GM12878 (cell line): ENCODE measurements around the gene RHEBL1. TPM values are rescaled to one million over a fixed set of nuclear protein-coding genes. Genes with fewer than 3 reads are reported as not detected.

ENCODE experiments used
- ATAC-seq: fragments of 200-7000 bp; cut with Tn5 transposase; 3 replicates; pipeline ENCODE4 v1.9.1; 2020; ENCODE audit warnings: mild to moderate bottlenecking, moderate library complexity
- BruUV-seq: library from RNA; stranded (reverse); fragments of 400-500 nt; replicated peaks from 2 replicates; lab custom pipeline; 2021; lab: Mats Ljungman, UMichigan
- CTCF ChIA-PET: fragments of 300-600 bp; sonication (Branson Sonifier 250); formaldehyde crosslinking; extraction: SDS; loops from one replicate; lab custom pipeline; 2021; ENCODE audit warnings: inconsistent platforms; lab: Yijun Ruan, JAX
- POLR2A ChIA-PET: fragments of 350-600 bp; formaldehyde crosslinking; extraction: SDS; loops from one replicate; lab custom pipeline; 2021; ENCODE audit warnings: inconsistent platforms; lab: Charles Lee
- RAD21 ChIA-PET: fragments of 300-600 bp; sonication (Branson Sonifier 250); formaldehyde crosslinking; loops from one replicate; lab custom pipeline; 2023; ENCODE audit warnings: antibody characterized with exemption; ENCODE audit not compliant: unreplicated experiment; lab: Charles Lee
- SMC1A ChIA-PET: fragments of 300-600 bp; sonication (Branson Sonifier 250); formaldehyde crosslinking; loops from one replicate; lab custom pipeline; 2023; ENCODE audit not compliant: unreplicated experiment, uncharacterized antibody; lab: Charles Lee
- DNase-seq: peaks from one replicate; pipeline ENCODE4 v3.0.0-alpha.2; 2011; ENCODE audit warnings: low read depth, low spot score
- FAIRE-seq: peaks from 3 replicates; lab custom pipeline; 2011; peaks lifted over from hg19 to GRCh38; lab: Jason Lieb, UNC
- H2AFZ ChIP-seq: 2 replicates; pipeline ENCODE4 v1.6.0; 2011; ENCODE audit warnings: low read depth, low read length, control low read depth; ENCODE audit not compliant: control insufficient read depth
- H3K27ac ChIP-seq: 2 replicates; pipeline ENCODE4 v1.5.1; 2011; ENCODE audit warnings: control low read depth; ENCODE audit not compliant: control insufficient read depth, insufficient read depth
- H3K27me3 ChIP-seq, 2 experiments: replicated peaks in 1 of 2; 2 replicates each; pipeline versions ENCODE4 v1.6.0 to v1.6.1; 2011; ENCODE audit warnings: low read length in 1 of 2; ENCODE audit not compliant: control insufficient read depth in 2 of 2, insufficient read depth in 2 of 2
- H3K36me3 ChIP-seq, 2 experiments: 2 replicates each; pipeline ENCODE4 v1.5.1; 2011; ENCODE audit warnings: low read length in 1 of 2; ENCODE audit not compliant: control insufficient read depth in 2 of 2, insufficient read depth in 2 of 2
- H3K4me1 ChIP-seq: 2 replicates; pipeline ENCODE4 v1.6.1; 2011; ENCODE audit warnings: mild to moderate bottlenecking, low read length, moderate library complexity, mixed read lengths; ENCODE audit not compliant: control insufficient read depth, insufficient read depth
- H3K4me2 ChIP-seq: 2 replicates; pipeline ENCODE4 v1.6.0; 2011; ENCODE audit warnings: control low read depth; ENCODE audit not compliant: control insufficient read depth, insufficient read depth
- H3K4me3 ChIP-seq: fragments of 200-600 bp; sonication (generic); 2 replicates; pipeline ENCODE4 v1.5.1; 2016
- H3K79me2 ChIP-seq: 2 replicates; pipeline ENCODE4 v1.6.0; 2011; ENCODE audit warnings: low read length; ENCODE audit not compliant: control insufficient read depth, insufficient read depth
- H3K9ac ChIP-seq: 2 replicates; pipeline ENCODE4 v1.8.0; 2011; ENCODE audit warnings: low read length, control low read depth, mixed read lengths; ENCODE audit not compliant: control insufficient read depth, insufficient read depth
- H3K9me3 ChIP-seq: replicated peaks from 3 replicates; pipeline ENCODE4 v1.5.1; 2011; ENCODE audit warnings: mild to moderate bottlenecking, low read length; ENCODE audit not compliant: control insufficient read depth, insufficient read depth
- H4K20me1 ChIP-seq: 2 replicates; pipeline ENCODE4 v1.6.0; 2011; ENCODE audit not compliant: control insufficient read depth, insufficient read depth
- POU2F2 ChIP-seq: IDR thresholded peaks from 3 replicates; pipeline ENCODE4 v1.6.1; 2011; ENCODE audit warnings: low read depth, mild to moderate bottlenecking, low read length, borderline replicate concordance
- RAD51 ChIP-seq: fragments of 450-650 bp; IDR thresholded peaks from 2 replicates; pipeline ENCODE4 v1.6.1; 2016; ENCODE audit warnings: moderate library complexity, mild to moderate bottlenecking, inconsistent platforms
- SREBF2 ChIP-seq: IDR thresholded peaks from 2 replicates; pipeline ENCODE4 v1.6.1; 2012; ENCODE audit warnings: mild to moderate bottlenecking, low read length
- WGBS: methylation state at CpG from one replicate; pipeline ENCODE4 v1.1.6; 2016; ENCODE audit warnings: low lambda C conversion rate; ENCODE audit not compliant: insufficient replicate concordance, insufficient coverage; ENCODE audit errors: missing lambda C conversion rate; 5-methylcytosine and 5-hydroxymethylcytosine counted together
- in situ Hi-C: fragments of 300-500 bp; cut with MboI; formaldehyde crosslinking; loops from 9 replicates; pipeline ENCODE4 v1.14.3; 2018; ENCODE audit warnings: mixed read lengths
- intact Hi-C: fragments of 100-400 bp; cut with micrococcal nuclease; formaldehyde crosslinking; loops from one replicate; pipeline ENCODE4 v1.14.2; 2022; ENCODE audit not compliant: unreplicated experiment
- polyA plus RNA-seq, 11 experiments: library from polyadenylated mRNA; depleted of rRNA in 4 of 11; unstranded in 6 of 11; stranded (reverse) in 5 of 11; fragments of >200 nt; fragmentation: Nextera tagmentation in 4 of 11; fragmentation: Illumina TruSeq in 1 of 11; extraction: Ambion mirVana in 4 of 11; extraction: Trizol in 1 of 11; gene quantifications; 1 replicate in 1 of 11; 2 replicates in 10 of 11; pipeline versions ENCODE4 v1.2.1 to v1.2.3, GENCODE V29; 2011 to 2016; ENCODE audit warnings: inconsistent platforms in 2 of 11, missing spikeins in 2 of 11, low read depth in 1 of 11
- total RNA-seq, 4 experiments: library from RNA; depleted of rRNA in 3 of 4; stranded (reverse); fragments of >200 nt in 3 of 4; fragmentation: Illumina TruSeq in 1 of 4; extraction: Trizol in 1 of 4; gene quantifications; 2 replicates each; pipeline versions ENCODE4 v1.2.1 to v1.2.3, GENCODE V29; 2013 to 2021
- TF ChIP-seq, protein P1 (sequence below): fragments of 450-650 bp; IDR thresholded peaks from 2 replicates; pipeline ENCODE4 v1.6.1; 2016; ENCODE audit warnings: mild to moderate bottlenecking

The RHEBL1 gene
- total and polyA plus RNA-seq, 10 of the 15 experiments (the other 5 are each of a cell fraction or from before 2014, with no cell fraction given): 5.9 to 18.7 (median 12.0) TPM

DNA sequence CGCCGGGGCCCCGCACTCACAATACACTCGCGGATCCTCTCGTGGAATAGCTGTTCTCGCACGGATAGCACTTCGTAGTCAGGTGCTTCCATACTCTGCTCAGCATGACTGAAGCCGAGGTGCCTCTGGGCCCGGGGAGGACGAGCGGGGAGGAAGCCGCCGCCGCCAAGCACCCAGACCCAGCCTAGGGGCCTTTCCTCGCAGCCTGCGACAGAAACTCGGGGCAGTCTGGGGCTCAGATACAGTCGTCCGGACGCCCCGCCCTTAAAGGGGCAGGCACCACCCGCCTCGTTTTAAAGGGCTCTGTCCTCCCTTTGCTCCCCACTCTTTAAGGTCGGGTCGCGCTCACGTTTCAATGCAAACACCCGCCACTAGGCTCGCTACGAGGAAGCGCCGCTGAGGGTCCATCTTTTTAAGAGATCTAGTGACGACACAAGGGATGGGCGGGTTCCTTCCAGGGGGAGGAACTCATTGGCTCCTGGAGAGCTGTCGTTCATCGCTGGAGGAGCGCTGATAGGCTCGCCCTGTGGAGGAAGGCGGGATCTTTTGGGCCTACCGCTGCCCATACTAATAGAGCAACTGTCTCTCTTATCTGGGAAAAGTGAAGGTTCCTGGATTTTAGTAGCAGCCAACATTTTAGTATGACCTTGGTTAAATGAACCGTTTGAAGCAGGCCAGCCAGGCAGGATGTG, 40.8 kb upstream of the RHEBL1 start, which contains the start of gene LMBR1L (continued):
- TF ChIP-seq RAD51 (no peak), POU2F2 (no peak; the same call in 2 of the 3 replicates)

DNA sequence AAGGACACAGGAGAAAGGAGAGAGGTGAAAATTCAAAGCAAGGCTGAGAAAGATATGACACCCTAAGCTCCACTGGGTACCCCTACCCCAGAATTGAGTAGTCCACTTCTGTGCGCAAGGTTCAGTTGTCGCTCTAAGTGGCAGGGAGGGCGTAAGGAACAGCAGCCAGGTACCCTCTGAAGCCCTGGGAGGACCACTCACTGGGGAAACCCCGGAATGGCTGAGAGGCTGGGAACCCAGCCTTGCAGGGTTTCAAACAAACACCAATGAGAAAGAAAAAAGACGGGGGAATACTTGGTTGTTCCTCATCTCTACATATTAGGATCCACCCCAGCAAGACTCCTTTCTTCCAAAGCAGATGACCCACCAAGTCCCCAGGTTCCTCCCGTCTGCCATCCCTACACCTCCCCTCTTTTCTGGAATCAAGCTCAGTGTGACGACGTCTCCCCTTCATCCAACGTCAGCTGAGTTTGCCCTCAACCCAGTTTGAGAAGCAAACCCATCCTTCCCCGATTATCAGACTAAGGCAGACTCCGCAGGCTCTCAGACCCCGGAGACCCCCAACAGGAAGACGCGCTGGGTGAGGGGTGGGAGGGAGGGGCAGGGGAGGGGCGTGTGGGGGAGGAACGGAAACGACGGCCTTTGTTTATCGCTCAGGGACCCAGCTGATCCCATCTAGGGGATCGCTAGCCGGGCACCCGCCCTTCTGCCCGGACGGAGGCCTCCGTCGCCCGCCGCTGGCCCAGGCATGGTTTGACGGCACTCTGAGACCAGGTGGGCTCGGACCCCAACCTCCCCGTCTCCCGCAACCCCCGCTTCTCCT, 40.1 kb upstream of the RHEBL1 start:
- peak overlapping the region; percentile 94 for H3K9ac ChIP-seq
- ChIA-PET RAD21 (interaction anchor here (0.6 to 3.5 kb wide), 10 partner anchors 20 to 140 kb away, joined by 3 to 18 read pairs (median 4); partner anchors contain the start of genes DDN and TUBA1B), CTCF (interaction anchor here (0.7 to 10.9 kb wide), 18 partner anchors 10 to 256 kb away, joined by 3 to 118 read pairs (median 4); partner anchors contain the start of genes DHH, RHEBL1 and TUBA1B), SMC1A (interaction anchor here (0.5 to 3.0 kb wide), 12 partner anchors 11 to 258 kb away, joined by 3 to 15 read pairs (median 5); partner anchors contain the start of genes DDX23 and TUBA1B), POLR2A (interaction anchor here (0.5 to 3.5 kb wide), 14 partner anchors 10 to 207 kb away, joined by 3 to 48 read pairs (median 4); partner anchors contain the start of genes KMT2D, RHEBL1 and TUBA1B)
- DNase-seq (no peak), FAIRE-seq (no peak), ATAC-seq (peak; percentile 22)
- peaks cover 13% of the 10 kb centered on the region for H3K4me1 ChIP-seq
- no peaks in the 10 kb centered on the region for H3K9me3 ChIP-seq
- in situ Hi-C loops: no loop called here
- peak overlapping the region; percentile 98 for H2AFZ ChIP-seq
- intact Hi-C loops: loop anchor here (5.0 kb wide), 1 partner anchor 48 kb away; the partner anchor contains the start of gene KMT2D
- peak overlapping the region; percentile 87 for H3K4me3 ChIP-seq
- H3K4me2 ChIP-seq: peak overlapping the region; percentile 97
- no peak for TF ChIP-seq SREBF2
- TF ChIP-seq, protein P1, sequence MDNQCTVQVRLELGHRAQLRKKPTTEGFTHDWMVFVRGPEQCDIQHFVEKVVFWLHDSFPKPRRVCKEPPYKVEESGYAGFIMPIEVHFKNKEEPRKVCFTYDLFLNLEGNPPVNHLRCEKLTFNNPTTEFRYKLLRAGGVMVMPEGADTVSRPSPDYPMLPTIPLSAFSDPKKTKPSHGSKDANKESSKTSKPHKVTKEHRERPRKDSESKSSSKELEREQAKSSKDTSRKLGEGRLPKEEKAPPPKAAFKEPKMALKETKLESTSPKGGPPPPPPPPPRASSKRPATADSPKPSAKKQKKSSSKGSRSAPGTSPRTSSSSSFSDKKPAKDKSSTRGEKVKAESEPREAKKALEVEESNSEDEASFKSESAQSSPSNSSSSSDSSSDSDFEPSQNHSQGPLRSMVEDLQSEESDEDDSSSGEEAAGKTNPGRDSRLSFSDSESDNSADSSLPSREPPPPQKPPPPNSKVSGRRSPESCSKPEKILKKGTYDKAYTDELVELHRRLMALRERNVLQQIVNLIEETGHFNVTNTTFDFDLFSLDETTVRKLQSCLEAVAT: peak; percentile 41
- H3K27ac ChIP-seq: peak overlapping the region; percentile 70
- no peaks in the 10 kb centered on the region for H3K27me3 ChIP-seq
- 10% methylated on average over 29 of the region's 33 CpGs for WGBS
- TSS peak; percentile 52 for BruUV-seq
- H3K79me2 ChIP-seq: peaks cover 9% of the 10 kb centered on the region
- H4K20me1 ChIP-seq: no peaks in the 10 kb centered on the region
- peaks cover 0 to 4% of the 10 kb centered on the region in 2 experiments; a peak in 1 of 4 replicates for H3K36me3 ChIP-seq
